Astrocyte of the cerebellum (primary cell): ENCODE data around the gene CNST.

ENCODE experiments used
- DNase-seq: peaks from one replicate; pipeline ENCODE4 v3.0.0-alpha.2; 2011; ENCODE audit warnings: low read depth
- H3K4me3 ChIP-seq: 2 replicates; pipeline ENCODE4 v1.5.1; 2011; ENCODE audit warnings: mild to moderate bottlenecking, low read depth, low read length, moderate library complexity
- in situ Hi-C: cut with HindIII; loops from 2 replicates; pipeline ENCODE4 v1.10.0; 2017; ENCODE audit warnings: low sequenced_read_pairs
- TF ChIP-seq, protein P1 (sequence below): IDR thresholded peaks from 2 replicates; pipeline ENCODE4 v1.5.1; 2012; ENCODE audit warnings: low read length, low read depth, moderate library complexity, mild to moderate bottlenecking; ENCODE audit errors: missing control alignments

The CNST gene

DNA sequence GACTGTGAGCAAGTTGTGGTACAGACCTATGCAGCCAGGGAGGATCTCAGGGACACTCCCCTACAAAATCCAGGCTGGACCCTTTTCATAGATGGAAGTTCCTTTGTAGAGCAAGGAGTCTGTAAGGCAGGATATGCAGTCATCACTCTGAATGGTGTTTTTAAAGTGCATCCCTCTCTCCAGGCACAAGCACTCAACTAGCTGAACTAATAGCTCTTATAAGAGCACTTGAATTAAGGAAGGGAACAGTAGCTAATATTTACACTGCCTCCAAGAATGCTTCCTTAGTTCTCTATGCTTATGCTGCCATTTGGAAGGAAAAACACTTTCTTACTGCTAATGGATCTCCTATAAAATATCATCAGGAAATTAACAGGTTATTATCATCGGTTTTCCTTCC is 32.1 kb upstream of the CNST start:
- TF ChIP-seq, protein P1, sequence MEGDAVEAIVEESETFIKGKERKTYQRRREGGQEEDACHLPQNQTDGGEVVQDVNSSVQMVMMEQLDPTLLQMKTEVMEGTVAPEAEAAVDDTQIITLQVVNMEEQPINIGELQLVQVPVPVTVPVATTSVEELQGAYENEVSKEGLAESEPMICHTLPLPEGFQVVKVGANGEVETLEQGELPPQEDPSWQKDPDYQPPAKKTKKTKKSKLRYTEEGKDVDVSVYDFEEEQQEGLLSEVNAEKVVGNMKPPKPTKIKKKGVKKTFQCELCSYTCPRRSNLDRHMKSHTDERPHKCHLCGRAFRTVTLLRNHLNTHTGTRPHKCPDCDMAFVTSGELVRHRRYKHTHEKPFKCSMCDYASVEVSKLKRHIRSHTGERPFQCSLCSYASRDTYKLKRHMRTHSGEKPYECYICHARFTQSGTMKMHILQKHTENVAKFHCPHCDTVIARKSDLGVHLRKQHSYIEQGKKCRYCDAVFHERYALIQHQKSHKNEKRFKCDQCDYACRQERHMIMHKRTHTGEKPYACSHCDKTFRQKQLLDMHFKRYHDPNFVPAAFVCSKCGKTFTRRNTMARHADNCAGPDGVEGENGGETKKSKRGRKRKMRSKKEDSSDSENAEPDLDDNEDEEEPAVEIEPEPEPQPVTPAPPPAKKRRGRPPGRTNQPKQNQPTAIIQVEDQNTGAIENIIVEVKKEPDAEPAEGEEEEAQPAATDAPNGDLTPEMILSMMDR = no peak
- in situ Hi-C loops = no loop called here
- no peak overlapping the region for H3K4me3 ChIP-seq
- DNase-seq = no peak

DNA sequence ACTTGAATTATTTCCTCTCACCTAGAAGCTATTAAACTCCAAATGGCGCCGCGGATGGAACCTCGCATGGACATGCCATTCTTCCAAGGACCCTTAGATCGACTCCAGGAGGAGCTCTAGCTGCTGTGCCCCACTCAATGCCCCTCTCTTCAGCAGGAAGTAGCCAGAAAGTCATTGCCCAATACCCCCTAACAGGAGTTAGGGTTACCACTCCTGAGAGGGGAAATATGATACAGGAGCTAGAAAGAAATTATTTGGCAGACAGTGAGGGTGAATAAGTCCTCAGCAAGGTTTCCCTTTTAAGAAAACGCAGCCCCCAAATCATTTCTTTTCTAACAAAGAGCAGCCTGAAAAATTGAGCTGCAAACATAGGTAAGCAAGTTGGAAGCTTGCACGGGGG is 28.8 kb upstream of the CNST start:
- DNase-seq = no peak
- no peak overlapping the region for H3K4me3 ChIP-seq
- TF ChIP-seq, protein P1 = no peak
- in situ Hi-C loops = no loop called here

DNA sequence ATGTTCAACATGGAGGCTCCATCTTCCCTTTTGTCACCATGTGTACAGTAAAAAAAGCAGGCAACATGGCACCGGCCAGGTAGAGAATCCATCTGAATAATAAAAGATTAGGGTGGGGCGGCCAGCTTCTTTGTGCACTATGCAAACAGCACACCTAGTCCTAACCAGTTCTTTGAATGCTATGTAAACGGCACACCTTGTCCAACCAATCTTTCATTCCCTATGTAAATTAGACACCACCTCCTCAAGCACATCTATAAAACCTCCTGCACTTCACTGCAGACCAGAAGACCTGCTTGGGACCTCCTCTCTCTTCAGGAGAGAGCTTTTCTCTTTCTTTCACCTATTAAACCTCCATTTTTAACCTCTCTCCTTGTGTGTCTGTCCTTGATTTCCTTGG is 28.4 kb upstream of the CNST start:
- in situ Hi-C loops = no loop called here
- TF ChIP-seq, protein P1 = no peak

DNA sequence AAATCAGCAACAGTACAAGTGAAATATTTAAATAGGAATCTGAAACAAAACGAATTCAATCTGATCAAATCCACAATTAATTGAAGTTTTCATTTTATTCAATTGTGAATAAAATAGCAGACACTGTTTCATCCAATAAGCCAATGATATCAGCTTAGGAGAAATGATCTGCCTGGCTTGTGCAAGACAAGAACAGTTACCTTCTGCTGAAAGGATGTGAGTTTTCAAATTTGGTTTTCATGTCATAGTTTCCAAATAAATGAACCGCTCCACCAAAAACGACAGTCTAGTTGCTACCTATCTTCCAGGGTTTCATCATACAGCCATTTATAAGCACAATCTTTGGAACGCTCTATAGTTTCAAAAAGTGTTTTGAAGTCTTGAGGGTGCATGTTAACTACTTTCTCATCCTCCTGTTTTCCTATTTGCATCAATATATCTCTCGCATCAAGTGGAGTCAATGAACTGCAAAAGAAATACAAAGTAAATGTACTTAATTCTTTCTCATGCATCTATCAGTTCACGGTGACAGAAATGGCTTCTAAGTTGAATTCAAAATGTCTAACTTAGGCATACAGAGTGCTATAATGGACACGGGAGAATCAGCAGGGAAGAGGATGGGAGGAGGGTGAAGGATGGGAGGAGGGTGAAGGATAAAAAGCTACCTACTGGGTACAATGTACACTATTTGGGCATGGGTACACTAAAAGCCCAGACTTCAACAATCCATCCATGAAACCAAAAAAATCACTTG is 25.3 kb upstream of the CNST start:
- no peak for DNase-seq
- in situ Hi-C loops = no loop called here
- no peak overlapping the region for H3K4me3 ChIP-seq
- TF ChIP-seq, protein P1 = no peak

More for the DNA sequence above, 28.4 kb upstream of the CNST start:
- DNase-seq = no peak
- no peak overlapping the region for H3K4me3 ChIP-seq

DNA sequence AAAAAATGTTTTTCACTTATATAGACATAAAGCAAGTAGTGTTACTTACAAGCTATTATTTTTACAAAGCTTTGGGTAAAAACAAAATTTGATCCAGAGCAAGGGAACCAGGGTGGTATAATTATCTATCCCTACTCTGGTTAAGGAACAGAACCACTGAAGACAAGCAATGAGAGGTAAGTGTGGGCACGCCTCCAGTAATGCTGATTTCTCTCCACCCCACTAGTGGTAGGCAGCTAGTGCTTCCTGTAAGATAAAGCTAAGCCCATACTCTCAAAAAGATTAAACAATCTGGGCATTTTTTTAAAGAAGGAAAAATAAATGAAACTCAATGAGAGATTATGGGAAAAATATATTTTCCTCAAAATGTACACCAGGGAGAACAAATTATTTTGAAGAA is 22.3 kb upstream of the CNST start:
- H3K4me3 ChIP-seq = no peak overlapping the region
- in situ Hi-C loops = no loop called here
- TF ChIP-seq, protein P1 = no peak
- DNase-seq = no peak

DNA sequence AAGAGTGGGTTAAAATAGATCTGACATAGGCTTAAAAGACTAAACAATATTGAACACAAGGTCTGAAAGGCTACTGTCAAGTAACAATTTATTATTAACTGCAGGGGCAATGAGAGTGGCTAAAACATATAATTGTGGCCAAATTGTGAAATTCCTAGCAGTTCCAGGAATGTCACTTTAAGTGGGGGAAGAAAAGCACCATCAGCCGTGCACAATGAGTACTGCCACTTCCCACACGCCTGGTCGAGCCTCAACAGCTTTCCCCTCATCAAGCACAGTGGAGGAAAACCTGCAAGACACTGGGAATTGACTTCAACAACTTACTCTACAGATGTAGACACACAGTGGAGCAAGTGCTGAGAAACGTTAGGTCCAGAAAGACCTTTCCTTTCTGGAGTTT is 16.6 kb upstream of the CNST start:
- in situ Hi-C loops = no loop called here
- no peak for DNase-seq
- TF ChIP-seq, protein P1 = no peak
- no peak overlapping the region for H3K4me3 ChIP-seq
